Measurements from ENCODE around the gene PRDM2. TPM values are rescaled to one million over a fixed set of nuclear protein-coding genes. Genes with fewer than 3 reads are reported as not detected.

Gene PRDM2
- total and polyA plus RNA-seq, 2 donors from 2014 or later: 8.2 to 42.6 TPM

GRCh38 chr1:13799502-13800283 is 99.7 kb downstream of the PRDM2 start:
- H3K27ac ChIP-seq (ENCODE audit: low read depth in 2 of 2, low read length in 2 of 2): peak overlapping the region in 1 of 2 donors; percentile 66
- H3K27me3 ChIP-seq (ENCODE audit: control insufficient read depth, insufficient read depth, low read length): no peaks in the 10 kb centered on the region
- no peak for DNase-seq
- intact Hi-C loops (cut with DNase I): no loop called here
- H3K4me1 ChIP-seq (ENCODE audit: control insufficient read depth in 2 of 3, insufficient read depth in 2 of 3, low read depth in 1 of 3, low read length in 3 of 3): peaks cover 0 to 12% (median 4%) of the 10 kb centered on the region in 3 donors
- no peak for FAIRE-seq
- H3K9ac ChIP-seq (ENCODE audit: low read length in 3 of 3): no peak overlapping the region
- no peaks in the 10 kb centered on the region for H3K9me3 ChIP-seq (ENCODE audit: control insufficient read depth in 2 of 3, insufficient read depth in 1 of 3, low read length in 3 of 3)
- TF ChIP-seq CTCF (IDR thresholded peaks at IDR 0.05; ENCODE audit: borderline replicate concordance, extremely low read depth, insufficient read depth): no peak
- no peak overlapping the region for H3K4me3 ChIP-seq (ENCODE audit: low read length in 3 of 3)
- H3K36me3 ChIP-seq (ENCODE audit: control insufficient read depth in 2 of 3, insufficient read depth in 3 of 3, low read length in 3 of 3): peaks cover 0 to 1% (median 0%) of the 10 kb centered on the region in 3 donors

- intact Hi-C loops (cut with DNase I): no loop called here
Measured at GRCh38 chr1:13801232-13801631, 101.2 kb downstream of the PRDM2 start.

GRCh38 chr1:13801655-13802486 is 101.9 kb downstream of the PRDM2 start:
- intact Hi-C loops (cut with DNase I): no loop called here
- DNase-seq (peak in 1 of 5 donors; percentile 36), FAIRE-seq (no peak)
- no peaks in the 10 kb centered on the region for H3K36me3 ChIP-seq (ENCODE audit: control insufficient read depth in 2 of 3, insufficient read depth in 3 of 3, low read length in 3 of 3)
- peak overlapping the region in 1 of 2 donors; percentile 20 for H3K27ac ChIP-seq (ENCODE audit: low read depth in 2 of 2, low read length in 2 of 2)
- no peaks in the 10 kb centered on the region for H3K27me3 ChIP-seq (ENCODE audit: control insufficient read depth, insufficient read depth, low read length)
- no peak overlapping the region for H3K9ac ChIP-seq (ENCODE audit: low read length in 3 of 3)
- no peaks in the 10 kb centered on the region for H3K9me3 ChIP-seq (ENCODE audit: control insufficient read depth in 2 of 3, insufficient read depth in 1 of 3, low read length in 3 of 3)
- TF ChIP-seq CTCF (IDR thresholded peaks at IDR 0.05; ENCODE audit: borderline replicate concordance, extremely low read depth, insufficient read depth): no peak
- H3K4me1 ChIP-seq (ENCODE audit: control insufficient read depth in 2 of 3, insufficient read depth in 2 of 3, low read depth in 1 of 3, low read length in 3 of 3): peaks cover 0 to 10% (median 4%) of the 10 kb centered on the region in 3 donors
- no peak overlapping the region for H3K4me3 ChIP-seq (ENCODE audit: low read length in 3 of 3)

More at GRCh38 chr1:13801232-13801631, 101.2 kb downstream of the PRDM2 start:
- TF ChIP-seq CTCF (IDR thresholded peaks at IDR 0.05; ENCODE audit: borderline replicate concordance, extremely low read depth, insufficient read depth): no peak
- DNase-seq (no peak), FAIRE-seq (no peak)
- Histone ChIP-seq H3K36me3 (ENCODE audit: control insufficient read depth in 2 of 3, insufficient read depth in 3 of 3, low read length in 3 of 3) (no peaks in the 10 kb centered on the region), H3K4me1 (ENCODE audit: control insufficient read depth in 2 of 3, insufficient read depth in 2 of 3, low read depth in 1 of 3, low read length in 3 of 3) (peaks cover 0 to 10% (median 4%) of the 10 kb centered on the region in 3 donors), H3K9me3 (ENCODE audit: control insufficient read depth in 2 of 3, insufficient read depth in 1 of 3, low read length in 3 of 3) (no peaks in the 10 kb centered on the region), H3K27ac (ENCODE audit: low read depth in 2 of 2, low read length in 2 of 2) (peak overlapping the region; percentile 20 to 30), H3K27me3 (ENCODE audit: control insufficient read depth, insufficient read depth, low read length) (no peaks in the 10 kb centered on the region), H3K9ac (ENCODE audit: low read length in 3 of 3) (no peak overlapping the region), H3K4me3 (ENCODE audit: low read length in 3 of 3) (no peak overlapping the region)
